ENCODE results near the gene BCHE. TPM values are rescaled to one million over a fixed set of nuclear protein-coding genes. Genes with fewer than 3 reads are reported as not detected.

BCHE gene
- total RNA-seq, 3 donors from 2014 or later, result 0.33 to 27.1 (median 2.6) TPM

DNA sequence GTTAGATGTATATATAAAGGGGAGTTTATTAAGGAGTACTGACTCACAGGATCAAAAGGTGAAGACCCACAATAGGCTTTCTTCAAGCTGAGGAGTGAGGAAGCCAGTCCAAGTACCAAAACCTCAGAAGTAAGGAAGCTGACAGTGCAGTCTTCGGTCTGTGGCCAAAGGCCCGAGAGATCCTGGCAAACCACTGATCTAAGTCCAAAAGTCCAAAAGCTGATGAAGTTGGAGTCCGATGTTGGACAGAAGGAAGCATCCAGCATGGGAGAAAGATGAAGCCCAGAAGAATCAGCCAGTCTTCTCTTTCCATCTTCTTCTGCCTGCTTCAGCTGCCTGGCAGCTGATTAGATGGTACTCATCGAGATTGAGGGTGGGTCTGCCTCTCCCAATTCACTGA, 107.5 kb downstream of the BCHE start:
- no peaks in the 10 kb centered on the region for H3K27me3 ChIP-seq
- no peak for DNase-seq (ENCODE audit: low spot score in 2 of 2)
- no peaks in the 10 kb centered on the region for H3K4me1 ChIP-seq
- intact Hi-C loops (cut with DNase I; ENCODE audit: low total_unique reads), result no loop called here
- no peaks in the 10 kb centered on the region for H3K36me3 ChIP-seq
- no peaks in the 10 kb centered on the region for H3K9me3 ChIP-seq
- no peak overlapping the region for H3K4me3 ChIP-seq
- H3K27ac ChIP-seq, result no peak overlapping the region
- TF ChIP-seq POLR2AphosphoS5 (IDR thresholded peaks at IDR 0.05), result no peak

DNA sequence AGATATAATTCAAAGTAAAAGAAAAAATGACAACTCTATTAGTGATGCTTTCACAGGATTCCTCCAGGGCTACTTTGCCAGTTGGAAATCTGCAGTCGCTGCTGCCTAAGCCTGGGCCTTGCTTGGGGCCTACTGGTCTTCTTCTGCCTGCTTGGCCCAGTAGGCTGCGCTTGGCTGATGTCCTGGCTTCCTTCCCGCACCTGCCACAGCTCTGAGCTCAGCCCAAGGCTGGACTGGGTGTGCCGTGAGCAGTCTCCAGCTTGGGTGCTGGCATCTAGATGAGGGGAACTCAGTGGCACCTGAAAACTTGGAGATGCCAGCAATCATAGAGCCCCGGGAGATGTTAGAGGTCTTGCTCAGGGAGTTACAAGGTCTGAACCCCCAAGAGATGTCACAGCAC, 108.3 kb downstream of the BCHE start:
- TF ChIP-seq, protein P1, sequence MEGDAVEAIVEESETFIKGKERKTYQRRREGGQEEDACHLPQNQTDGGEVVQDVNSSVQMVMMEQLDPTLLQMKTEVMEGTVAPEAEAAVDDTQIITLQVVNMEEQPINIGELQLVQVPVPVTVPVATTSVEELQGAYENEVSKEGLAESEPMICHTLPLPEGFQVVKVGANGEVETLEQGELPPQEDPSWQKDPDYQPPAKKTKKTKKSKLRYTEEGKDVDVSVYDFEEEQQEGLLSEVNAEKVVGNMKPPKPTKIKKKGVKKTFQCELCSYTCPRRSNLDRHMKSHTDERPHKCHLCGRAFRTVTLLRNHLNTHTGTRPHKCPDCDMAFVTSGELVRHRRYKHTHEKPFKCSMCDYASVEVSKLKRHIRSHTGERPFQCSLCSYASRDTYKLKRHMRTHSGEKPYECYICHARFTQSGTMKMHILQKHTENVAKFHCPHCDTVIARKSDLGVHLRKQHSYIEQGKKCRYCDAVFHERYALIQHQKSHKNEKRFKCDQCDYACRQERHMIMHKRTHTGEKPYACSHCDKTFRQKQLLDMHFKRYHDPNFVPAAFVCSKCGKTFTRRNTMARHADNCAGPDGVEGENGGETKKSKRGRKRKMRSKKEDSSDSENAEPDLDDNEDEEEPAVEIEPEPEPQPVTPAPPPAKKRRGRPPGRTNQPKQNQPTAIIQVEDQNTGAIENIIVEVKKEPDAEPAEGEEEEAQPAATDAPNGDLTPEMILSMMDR (IDR thresholded peaks at IDR 0.05), result no peak
- no peak for TF ChIP-seq POLR2A (IDR thresholded peaks at IDR 0.05)
- TF ChIP-seq POLR2AphosphoS5 (IDR thresholded peaks at IDR 0.05), result no peak
- no peak overlapping the region for H3K4me3 ChIP-seq
- no peak for DNase-seq (ENCODE audit: low spot score in 2 of 2)
- H3K27ac ChIP-seq, result no peak overlapping the region
- no peaks in the 10 kb centered on the region for H3K9me3 ChIP-seq
- no peaks in the 10 kb centered on the region for H3K27me3 ChIP-seq
- H3K4me1 ChIP-seq, result no peaks in the 10 kb centered on the region
- no peaks in the 10 kb centered on the region for H3K36me3 ChIP-seq
- intact Hi-C loops (cut with DNase I; ENCODE audit: low total_unique reads), result no loop called here

DNA sequence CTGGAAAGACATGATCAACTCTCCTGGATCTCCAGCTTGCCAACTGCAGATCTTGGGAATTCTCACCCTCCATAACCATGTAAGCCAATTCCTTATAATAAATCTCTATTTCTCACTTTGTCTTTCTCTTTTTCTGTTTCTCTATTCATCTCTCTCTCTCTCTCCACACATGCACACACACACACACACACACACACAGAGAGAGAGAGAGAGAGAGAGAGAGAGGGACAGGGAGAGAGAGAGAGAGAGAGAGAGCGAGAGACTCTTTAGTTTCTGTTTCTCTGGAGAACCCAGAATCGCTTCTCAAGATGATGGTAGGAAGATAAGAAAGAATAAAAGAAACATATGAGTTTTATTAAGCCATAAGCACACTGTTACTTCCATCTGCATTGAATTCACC, 111.9 kb downstream of the BCHE start:
- H3K9me3 ChIP-seq, result peaks cover 4 to 10% of the 10 kb centered on the region in 2 donors
- no peaks in the 10 kb centered on the region for H3K27me3 ChIP-seq
- H3K4me3 ChIP-seq, result no peak overlapping the region
- no peak for DNase-seq (ENCODE audit: low spot score in 2 of 2)
- no peaks in the 10 kb centered on the region for H3K4me1 ChIP-seq
- TF ChIP-seq POLR2A (IDR thresholded peaks at IDR 0.05), result no peak
- H3K27ac ChIP-seq, result no peak overlapping the region
- H3K36me3 ChIP-seq, result no peaks in the 10 kb centered on the region
- intact Hi-C loops (cut with DNase I; ENCODE audit: low total_unique reads), result no loop called here
